ENCODE results near the gene SMURF1.

DNA sequence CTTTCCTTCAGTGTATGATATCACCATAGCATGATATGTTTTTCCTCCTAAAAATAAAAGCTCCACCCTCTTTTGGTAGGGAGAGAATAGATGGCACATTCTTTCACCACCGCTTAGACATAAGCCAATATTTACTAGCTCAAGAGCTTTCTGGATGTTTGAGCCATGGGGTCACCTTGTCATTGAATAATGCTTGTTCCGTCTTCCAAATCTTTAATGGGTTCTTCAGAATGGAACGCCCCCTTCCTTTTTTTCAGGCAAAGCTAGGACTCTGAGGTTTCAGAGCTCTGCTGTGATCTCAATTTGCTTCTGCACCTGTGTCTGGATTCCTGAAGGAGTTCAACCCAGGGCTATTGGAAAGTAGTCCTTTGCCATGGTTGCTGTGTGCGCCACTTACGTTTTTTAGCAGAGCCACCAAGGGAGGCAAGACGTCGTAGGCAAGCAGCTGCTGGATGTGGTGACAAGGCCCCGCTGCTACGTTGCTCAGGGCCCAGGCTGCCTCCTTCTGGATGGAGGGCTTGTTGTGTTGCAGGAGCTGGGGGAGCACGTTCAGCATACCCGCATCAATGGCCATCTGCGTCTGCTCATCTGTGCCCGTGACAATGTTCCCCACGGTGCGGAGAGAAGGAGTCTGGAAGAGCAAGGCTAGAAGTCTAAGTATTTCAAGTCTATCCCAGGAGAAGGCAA lies 40.8 kb upstream of the SMURF1 start:
- no peak for TF ChIP-seq CTCF (conservative IDR thresholded peaks at IDR 0.05; ENCODE audit: low read depth, low read length)
- TF ChIP-seq EZH2 (IDR thresholded peaks at IDR 0.05; ENCODE audit: low read length, unreplicated experiment) = no peak

Measured in PC-3 (cell line).